Adrenal gland (tissue), 12 donors: ENCODE results near the gene OSBPL6. TPM values are rescaled to one million over a fixed set of nuclear protein-coding genes. Genes with fewer than 3 reads are reported as not detected.

Source experiments
- DNase-seq, 7 donors: peaks; one replicate each; pipeline ENCODE4 v3.0.0-alpha.2; 2019 to 2020
- H3K27ac ChIP-seq, 5 donors: fragments of 200-600 bp; sonication (generic) in 4 of 5; 1 replicate in 3 of 5; 2 replicates in 2 of 5; pipeline versions ENCODE4 v1.5.1 to v1.8.0; 2016 to 2020; ENCODE audit warnings: mild to moderate bottlenecking in 1 of 5
- H3K27me3 ChIP-seq: fragments of 200-600 bp; 2 replicates; pipeline ENCODE4 v1.8.0; 2021
- H3K36me3 ChIP-seq, 2 donors: fragments of 200-600 bp; replicated peaks in 1 of 2; 1 replicate in 1 of 2; 2 replicates in 1 of 2; pipeline versions ENCODE4 v1.5.1 to v1.8.0; 2018 to 2022
- H3K4me1 ChIP-seq, 2 donors: fragments of 200-600 bp; replicated peaks in 1 of 2; 1 replicate in 1 of 2; 2 replicates in 1 of 2; pipeline versions ENCODE4 v1.5.1 to v1.8.0; 2018 to 2021
- H3K4me3 ChIP-seq, 4 donors: fragments of 200-600 bp; sonication (generic) in 3 of 4; one replicate each; pipeline ENCODE4 v1.5.1; 2016 to 2018
- H3K9me3 ChIP-seq, 3 donors: fragments of 200-600 bp; sonication (generic) in 1 of 3; replicated peaks in 1 of 3; 1 replicate in 2 of 3; 2 replicates in 1 of 3; pipeline versions ENCODE4 v1.5.1 to v1.8.0; 2016 to 2021
- POLR2A ChIP-seq, 2 donors: fragments of 450-650 bp; IDR thresholded peaks; one replicate each; pipeline ENCODE4 v1.6.1; 2017; ENCODE audit warnings: antibody characterized with exemption in 2 of 2, mild to moderate bottlenecking in 2 of 2, moderate library complexity in 1 of 2
- WGBS, 4 donors: extraction: QIAGEN DNeasy Blood & Tissue Kit in 2 of 4; methylation state at CpG; one replicate each; pipeline versions ENCODE4 v1.1.5 to v1.1.7; 2013 to 2017; 5-methylcytosine and 5-hydroxymethylcytosine counted together
- intact Hi-C, 2 donors: fragments of 100-400 bp; cut with DNase I; formaldehyde crosslinking; loops; one replicate each; pipeline versions ENCODE4 v1.14.1 to v1.15.0; 2022 to 2023
- polyA plus RNA-seq, 3 donors: library from polyadenylated mRNA; stranded (reverse); fragments of 200-250 nt in 2 of 3; fragments of 350-450 nt in 1 of 3; fragmentation: Illumina TruSeq in 1 of 3; extraction: RNeasy Lipid Tissue Mini Kit (QIAGEN cat#74804) in 1 of 3; gene quantifications; one replicate each; pipeline ENCODE4 v1.2.3, GENCODE V29; 2013 to 2014
- total RNA-seq, 9 donors: library from RNA; depleted of rRNA in 4 of 9; stranded (reverse); fragments of >200 nt in 4 of 9; fragments of 120-200 nt in 1 of 9; fragmentation: NEBNext Ultra II Directional in 1 of 9; extraction: Animal tissue kit (Norgen Biotek cat#: 25700) in 1 of 9; gene quantifications; one replicate each; pipeline versions ENCODE4 v1.1.0 to v1.2.4, GENCODE V29; 2013 to 2023
- TF ChIP-seq, protein P1 (sequence below), 6 experiments: fragments of 450-650 bp in 4 of 6; fragments of 200-600 bp in 2 of 6; sonication (generic) in 1 of 6; IDR thresholded peaks; 1 replicate in 5 of 6; 2 replicates in 1 of 6; pipeline versions ENCODE4 v1.5.1 to v1.8.0; 2016 to 2021; ENCODE audit warnings: antibody characterized with exemption in 6 of 6, mild to moderate bottlenecking in 2 of 6, moderate library complexity in 1 of 6
- donor health status: healthy with polysubstance abuse.
- donor health status: Bipolar disorder and iron deficiency.
- donor health status: DM: yes; HTN: yes; CAD: no.
- donor health status: DM: no; HTN: no; CAD: no.
- donor health status: DM: no; HTN: no; CAD: no.
- donor health status: DM: yes; HTN: yes; CAD: no.

Gene OSBPL6
- total and polyA plus RNA-seq, 12 donors, result 0.16 to 12.0 (median 0.98) TPM; not detected in 1

- WGBS, 4 donors, result 0 to 6% (median 1%) methylated on average over 5 to 76 of the region's 76 CpGs
- peak; percentile 97 to 99 (median 98) for DNase-seq
- TF ChIP-seq, protein P1, sequence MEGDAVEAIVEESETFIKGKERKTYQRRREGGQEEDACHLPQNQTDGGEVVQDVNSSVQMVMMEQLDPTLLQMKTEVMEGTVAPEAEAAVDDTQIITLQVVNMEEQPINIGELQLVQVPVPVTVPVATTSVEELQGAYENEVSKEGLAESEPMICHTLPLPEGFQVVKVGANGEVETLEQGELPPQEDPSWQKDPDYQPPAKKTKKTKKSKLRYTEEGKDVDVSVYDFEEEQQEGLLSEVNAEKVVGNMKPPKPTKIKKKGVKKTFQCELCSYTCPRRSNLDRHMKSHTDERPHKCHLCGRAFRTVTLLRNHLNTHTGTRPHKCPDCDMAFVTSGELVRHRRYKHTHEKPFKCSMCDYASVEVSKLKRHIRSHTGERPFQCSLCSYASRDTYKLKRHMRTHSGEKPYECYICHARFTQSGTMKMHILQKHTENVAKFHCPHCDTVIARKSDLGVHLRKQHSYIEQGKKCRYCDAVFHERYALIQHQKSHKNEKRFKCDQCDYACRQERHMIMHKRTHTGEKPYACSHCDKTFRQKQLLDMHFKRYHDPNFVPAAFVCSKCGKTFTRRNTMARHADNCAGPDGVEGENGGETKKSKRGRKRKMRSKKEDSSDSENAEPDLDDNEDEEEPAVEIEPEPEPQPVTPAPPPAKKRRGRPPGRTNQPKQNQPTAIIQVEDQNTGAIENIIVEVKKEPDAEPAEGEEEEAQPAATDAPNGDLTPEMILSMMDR (IDR thresholded peaks at IDR 0.05), result peak in 2 of 6 experiments; percentile 2 to 25
- peak; percentile 78 to 93 for TF ChIP-seq POLR2A (IDR thresholded peaks at IDR 0.05)
These were observed 256.6 kb downstream of the OSBPL6 start, which contains the start of the genes PJVK and PRKRA for GRCh38 chr2:178450774-178451525. Gene PJVK (plus strand): TSS chr2:178451378. CDS start chr2:178453410, 2,032 bp downstream. Gene PRKRA (minus strand): TSS chr2:178451175. CDS start chr2:178451030, 145 bp downstream.

GRCh38 chr2:178452334-178452733, 258.0 kb downstream of the OSBPL6 start:
- TF ChIP-seq POLR2A (IDR thresholded peaks at IDR 0.05), result no peak
- TF ChIP-seq, protein P1 (IDR thresholded peaks at IDR 0.05), result no peak
- Histone ChIP-seq H3K27ac (peak overlapping the region in 2 of 5 donors; percentile 96 to 97), H3K27me3 (no peaks in the 10 kb centered on the region), H3K9me3 (no peaks in the 10 kb centered on the region), H3K4me3 (no peak overlapping the region), H3K36me3 (peaks cover 0 to 1% of the 10 kb centered on the region in 2 donors), H3K4me1 (peaks cover 0 to 27% of the 10 kb centered on the region in 2 donors)
- no peak for DNase-seq
- intact Hi-C loops, result no loop called here
- 92 to 98% (median 96%) methylated on average over 2 of the region's 2 CpGs for WGBS, 4 donors

More at GRCh38 chr2:178450774-178451525, 256.6 kb downstream of the OSBPL6 start, which contains the start of the genes PJVK and PRKRA:
- Histone ChIP-seq H3K4me1 (peaks cover 0 to 27% of the 10 kb centered on the region in 2 donors), H3K4me3 (peak within 1 kb of the TSS; percentile 47 to 81 (median 67)), H3K9me3 (no peaks in the 10 kb centered on the region), H3K27me3 (no peaks in the 10 kb centered on the region), H3K36me3 (peaks cover 0 to 11% of the 10 kb centered on the region in 2 donors), H3K27ac (peak within 1 kb of the TSS; percentile 90 to 98 (median 96))
- intact Hi-C loops, result no loop called here

Other genes with a start within 250 kb of the OSBPL6 start
- gene PDE11A, start 121.7 kb upstream of the OSBPL6 start, total RNA-seq, result 1 to 10 TPM in 2 of 9 donors, under 1 TPM in 7; 0.26 to 2.9 (median 0.60) TPM
- under 1 TPM; 0.26 to 0.80 (median 0.40) TPM for gene PDE11A, start 121.7 kb upstream of the OSBPL6 start, polyA plus RNA-seq
- gene RBM45, start 82.1 kb upstream of the OSBPL6 start, total RNA-seq, result 10 to 100 TPM in 5 of 9 donors, 1 to 10 TPM in 4; 5.2 to 27.1 (median 11.9) TPM
- 10 to 100 TPM in 2 of 3 donors, 1 to 10 TPM in 1; 9.5 to 27.8 (median 19.4) TPM for gene RBM45, start 82.1 kb upstream of the OSBPL6 start, polyA plus RNA-seq